ENCODE results near the gene SPRR3.
"Not testable (repeated sequence)": the region's sequence is repeated elsewhere in the genome, so short reads cannot be mapped to it uniquely, and the experiment has no call there.

The SPRR3 gene

GRCh38 chr1:152986578-152986977 is 15.0 kb upstream of the SPRR3 start:
- no peak for DNase-seq

- DNase-seq: no peak
Measured at GRCh38 chr1:152993186-152993585, 8.4 kb upstream of the SPRR3 start.

- no peak for DNase-seq
Measured at GRCh38 chr1:152995842-152996241, 5.7 kb upstream of the SPRR3 start.

GRCh38 chr1:152996633-152997400 is 4.7 kb upstream of the SPRR3 start:
- DNase-seq: no peak

DNA sequence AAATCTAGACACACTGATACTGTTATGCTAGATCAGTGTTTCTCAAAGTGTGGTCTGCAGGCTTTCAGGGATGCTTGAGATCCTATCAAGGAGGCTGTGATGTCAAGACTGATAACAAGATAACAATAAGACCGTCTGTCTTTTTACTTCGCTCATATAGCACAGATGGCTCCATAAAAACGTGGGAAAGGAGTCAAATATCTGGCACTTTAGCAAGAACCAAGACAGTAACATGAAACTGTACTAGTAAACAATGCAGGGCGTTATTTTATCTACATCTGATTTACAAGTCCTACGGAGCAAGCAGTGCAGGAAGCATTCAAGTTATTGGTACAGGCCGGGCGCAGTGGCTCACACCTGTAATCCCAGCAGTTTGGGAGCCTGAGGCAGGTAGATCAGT is 3.6 kb upstream of the SPRR3 start:
- DNase-seq: no peak

DNA sequence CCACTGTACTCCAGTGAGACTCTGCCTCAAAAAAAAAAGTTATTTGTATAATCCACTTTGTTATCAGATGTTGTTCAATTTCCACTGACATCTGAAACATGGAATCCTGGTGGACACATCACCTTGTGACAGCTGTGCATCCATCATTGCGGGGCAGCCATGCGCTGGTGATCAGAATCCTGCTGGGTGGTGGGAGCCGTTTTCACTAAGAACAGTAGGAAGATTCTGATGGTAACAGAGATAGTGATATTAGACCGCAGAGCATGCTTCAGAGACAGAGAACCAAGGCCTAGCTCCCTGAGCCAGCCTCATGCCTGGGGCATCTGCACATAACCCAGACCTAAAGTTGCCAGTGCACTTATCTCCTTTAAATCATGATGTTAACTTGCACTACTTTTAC is 3.1 kb upstream of the SPRR3 start:
- no peak for DNase-seq

- no peak for DNase-seq
Measured at GRCh38 chr1:152999818-153000217, 1.7 kb upstream of the SPRR3 start.

DNA sequence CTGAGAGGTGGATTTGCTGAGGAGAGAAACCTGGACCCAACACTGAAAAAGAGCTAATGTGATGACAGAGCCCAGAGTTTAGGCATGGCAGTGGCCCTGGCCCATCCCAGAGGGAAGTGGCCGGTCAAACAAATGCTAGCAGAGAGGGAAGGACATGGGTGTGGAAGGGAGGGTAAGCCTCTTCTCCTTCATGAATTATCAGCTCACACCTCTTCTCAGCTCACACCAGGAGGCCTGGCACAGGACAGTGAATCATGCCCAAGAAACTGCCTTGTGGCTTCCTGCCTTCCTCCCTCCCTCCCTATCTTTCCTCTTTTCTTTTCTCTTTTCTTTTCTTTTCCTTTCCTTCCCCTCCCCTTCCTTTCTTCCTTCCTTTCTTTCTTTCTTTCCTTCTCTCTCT is 1.3 kb upstream of the SPRR3 start:
- DNase-seq: no peak

DNA sequence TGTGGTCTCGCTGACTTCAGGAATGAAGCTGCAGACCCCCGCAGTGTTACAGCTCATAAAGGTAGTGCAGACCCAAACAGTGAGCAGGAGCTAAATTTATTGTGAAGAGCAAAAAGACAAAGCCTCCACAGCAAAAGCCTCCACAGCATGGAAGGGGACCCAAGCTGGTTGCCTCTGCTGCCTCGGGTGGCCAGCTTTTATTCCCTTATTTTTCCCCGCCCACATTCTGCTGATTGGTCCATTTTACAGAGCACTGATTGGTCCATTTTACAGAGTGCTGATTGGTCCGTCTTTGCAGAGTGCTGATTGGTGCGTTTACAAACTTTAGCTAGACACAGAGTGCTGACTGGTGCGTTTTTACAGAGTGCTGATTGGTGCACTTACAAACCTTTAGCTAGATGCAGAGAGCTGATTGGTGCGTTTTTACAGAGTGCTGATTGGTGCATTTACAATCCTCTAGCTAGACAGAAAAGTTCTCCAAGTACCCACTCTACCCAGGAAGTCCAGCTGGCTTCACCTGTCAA is 9.7 kb downstream of the SPRR3 start:
- not testable (repeated sequence) for DNase-seq

DNA sequence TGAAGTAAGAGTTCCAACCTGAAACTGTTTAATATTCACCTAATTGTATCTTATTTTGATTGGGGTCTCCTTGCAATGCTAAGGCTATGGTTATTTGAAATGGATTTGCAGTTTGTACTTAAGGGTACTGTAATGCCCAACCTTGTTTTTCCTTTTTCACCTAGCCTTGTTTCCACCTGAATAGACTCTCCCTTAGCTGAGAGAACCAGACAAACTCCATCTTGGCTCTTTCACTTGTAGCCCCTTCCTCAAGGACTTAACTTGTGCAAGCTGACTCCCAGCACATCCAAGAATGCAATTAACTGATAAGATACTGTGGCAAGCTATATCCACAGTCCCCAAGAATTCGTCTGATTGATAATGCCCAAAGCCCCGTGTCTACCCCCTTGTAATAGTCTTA is 20.3 kb downstream of the SPRR3 start:
- DNase-seq: not testable (repeated sequence)

- peak; percentile 11 for DNase-seq
Measured at GRCh38 chr1:153022340-153022739, 20.8 kb downstream of the SPRR3 start.

DNA sequence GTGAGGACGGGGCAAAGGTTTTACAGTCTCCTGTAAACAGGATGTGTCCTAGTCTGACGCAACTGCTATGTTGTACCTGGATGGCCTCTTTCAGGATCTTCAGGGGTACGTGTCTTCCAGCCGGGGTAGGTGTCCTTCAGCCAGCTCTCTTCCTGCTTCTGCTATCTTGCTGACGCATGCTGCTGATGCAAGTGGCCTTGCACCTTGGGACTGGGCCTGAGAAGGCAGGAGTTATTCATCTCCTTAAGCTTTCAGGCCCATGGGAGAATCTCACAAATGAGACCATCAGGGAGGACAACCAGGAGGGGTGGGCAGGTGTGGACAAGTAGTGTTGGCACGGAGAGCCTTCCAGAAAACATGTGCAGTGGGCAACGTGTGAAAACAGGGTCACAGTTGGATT is 21.6 kb downstream of the SPRR3 start:
- no peak for DNase-seq

DNA sequence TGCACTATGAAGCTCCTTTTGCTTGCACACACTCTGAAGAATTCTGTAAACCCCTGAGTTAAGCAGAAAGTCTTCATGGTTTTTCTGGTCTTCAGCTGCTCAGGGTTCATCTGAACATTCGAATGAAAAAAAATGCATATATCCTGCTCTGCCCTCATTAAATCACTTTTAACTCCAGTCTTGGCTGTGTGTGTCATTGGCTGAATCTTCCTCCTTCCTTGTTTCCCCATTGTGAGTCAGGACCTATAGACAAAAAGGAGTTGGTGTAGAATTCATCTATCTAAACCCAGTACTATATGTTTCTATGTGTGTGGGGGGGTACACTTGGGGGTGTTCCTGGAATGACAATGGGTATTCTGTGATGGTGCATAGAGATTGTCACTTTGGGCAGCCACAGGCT is 22.9 kb downstream of the SPRR3 start:
- no peak for DNase-seq

DNA sequence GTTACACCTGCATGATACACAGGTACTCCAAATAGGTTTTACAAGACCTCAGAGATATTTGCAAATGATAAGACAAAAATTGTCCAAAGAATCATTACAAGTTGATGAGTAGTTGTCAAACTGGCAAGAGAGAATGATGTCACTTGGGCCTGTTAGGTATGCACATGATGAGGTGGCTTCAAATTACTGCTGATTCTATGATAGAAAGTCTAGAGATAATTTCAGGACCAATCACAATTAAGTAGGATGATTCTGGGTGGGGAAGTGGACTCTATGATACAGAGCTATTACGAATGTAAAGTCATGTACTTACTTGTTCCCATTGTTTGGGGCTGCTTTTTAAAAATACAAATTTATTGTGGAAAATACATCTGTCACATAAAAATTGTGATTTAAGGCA is 24.2 kb downstream of the SPRR3 start:
- DNase-seq: no peak

DNA sequence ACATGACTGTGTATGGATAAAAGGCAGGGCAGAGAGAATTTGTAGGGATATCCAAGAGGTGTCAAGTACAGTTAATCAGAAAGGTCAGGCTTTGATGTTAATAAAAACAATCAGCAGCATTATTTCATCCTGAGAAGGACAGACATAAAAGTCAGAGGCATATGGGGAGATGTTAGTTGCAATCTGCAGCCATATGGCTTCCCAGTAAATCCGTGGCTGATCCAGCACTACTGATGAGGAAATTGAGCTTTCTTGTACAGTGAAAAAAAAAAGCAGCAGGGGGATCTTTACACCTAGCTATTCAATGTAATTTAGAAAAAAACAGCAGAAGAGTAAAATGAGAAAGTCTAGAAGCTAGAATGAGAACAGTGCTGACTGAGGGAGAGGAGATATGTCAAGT is 27.2 kb downstream of the SPRR3 start:
- DNase-seq: no peak

- DNase-seq: no peak
Measured at GRCh38 chr1:153030895-153031294, 29.3 kb downstream of the SPRR3 start, which contains the start of gene SPRR1B. Gene SPRR1B, plus strand, starts transcription at chr1:153031203. Its CDS starts 1,143 bp downstream, at chr1:153032346.

- no peak for DNase-seq
Measured at GRCh38 chr1:153032073-153032472, 30.5 kb downstream of the SPRR3 start.

- peak; percentile 12 for DNase-seq
Measured at GRCh38 chr1:153032677-153033308, 31.2 kb downstream of the SPRR3 start.

DNA sequence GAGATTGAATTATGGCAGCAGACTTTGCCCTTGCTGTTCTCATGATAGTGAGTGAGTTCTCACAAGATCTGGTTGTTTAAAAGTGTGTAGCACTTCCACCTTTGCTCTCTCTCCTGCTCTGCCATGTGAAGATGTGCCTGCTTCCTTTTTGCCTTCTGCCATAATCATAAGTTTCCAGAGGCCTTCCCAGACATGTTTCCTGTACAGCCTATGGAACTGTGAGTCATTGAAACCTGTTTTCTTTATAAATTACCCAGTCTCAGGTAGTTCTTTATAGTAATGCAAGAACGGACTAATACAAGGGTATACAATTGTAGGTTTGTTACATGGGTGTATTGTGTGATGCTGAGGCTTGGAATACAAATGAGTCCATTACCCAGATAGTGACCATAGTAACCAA is 33.7 kb downstream of the SPRR3 start:
- DNase-seq: no peak

GRCh38 chr1:153040950-153041631 is 39.5 kb downstream of the SPRR3 start, which contains the start of gene SPRR2D:
Gene SPRR2D, minus strand, starts transcription at chr1:153041120. Its CDS starts 774 bp downstream, at chr1:153040346.
- no peak for DNase-seq

DNA sequence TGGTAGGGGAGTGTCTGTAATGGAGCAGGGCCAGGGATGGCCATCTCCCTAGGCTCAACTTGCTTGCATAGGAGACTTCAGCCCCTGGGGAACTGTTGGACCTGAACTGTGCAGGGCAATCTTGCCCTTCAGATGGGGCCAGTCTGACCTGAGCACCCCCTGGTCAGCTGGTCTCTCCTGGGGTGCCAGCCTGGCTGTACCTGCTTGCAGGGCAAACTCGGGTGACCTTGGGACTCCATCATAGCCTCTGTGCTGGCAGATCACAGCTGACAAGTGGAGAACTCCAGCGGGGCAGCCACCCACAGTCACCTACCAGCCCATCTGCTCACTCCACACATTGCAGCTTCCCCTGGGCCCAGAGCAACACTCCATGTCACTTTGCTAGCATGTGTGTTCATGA is 47.7 kb downstream of the SPRR3 start:
- DNase-seq: no peak
